NCI-H1930 (cell line): ENCODE measurements around the gene C19orf38.
"Not testable (repeated sequence)": the region's sequence is repeated elsewhere in the genome, so short reads cannot be mapped to it uniquely, and the experiment has no call there.

Source experiments
- DNase-seq, 2 experiments: peaks; one replicate each; lab custom pipeline; 2025; lab: John Stamatoyannopoulos, UW

Gene C19orf38

GRCh38 chr19:10876459-10877240 is 28.4 kb downstream of the C19orf38 start:
- DNase-seq: no peak

DNA sequence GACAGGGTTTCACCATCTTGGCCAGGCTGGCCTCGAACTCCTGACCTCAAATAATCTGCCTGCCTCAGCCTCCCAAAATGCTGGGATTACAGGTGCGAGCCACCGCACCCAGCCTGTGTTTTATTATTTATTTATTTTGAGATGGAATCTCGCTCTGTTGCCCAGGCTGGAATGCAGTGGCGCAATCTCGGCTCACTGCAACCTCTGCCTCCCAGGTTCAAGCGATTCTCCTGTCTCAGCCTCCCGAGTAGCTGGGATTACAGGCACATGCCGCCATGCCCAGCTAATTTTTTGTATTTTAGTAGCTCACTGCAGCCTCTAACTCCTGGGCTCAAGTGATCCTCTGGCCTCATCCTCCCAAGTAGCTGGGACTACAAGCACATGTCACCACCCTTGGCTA is 29.4 kb downstream of the C19orf38 start:
- not testable (repeated sequence) for DNase-seq

DNA sequence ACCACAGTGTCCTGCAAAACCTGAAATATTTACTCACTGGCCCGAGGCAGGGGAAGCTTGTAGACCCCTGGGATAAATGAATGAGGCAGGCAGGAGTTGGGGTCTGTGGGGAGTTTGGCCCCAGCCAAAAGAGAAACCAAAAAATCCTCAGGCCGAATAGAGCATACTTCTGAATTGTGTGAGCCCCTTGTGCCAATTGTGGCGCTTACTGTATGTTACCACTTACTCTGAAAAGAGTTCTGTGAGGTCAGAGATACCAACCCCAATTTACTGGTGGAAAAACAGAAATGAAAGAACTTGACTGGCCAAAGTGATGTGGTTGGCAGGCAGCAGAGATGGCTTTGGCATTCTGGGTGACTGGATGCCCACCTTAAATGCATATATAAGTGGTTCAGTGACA is 30.0 kb downstream of the C19orf38 start:
- DNase-seq: no peak

- DNase-seq: no peak
Measured at GRCh38 chr19:10881403-10882107, 33.3 kb downstream of the C19orf38 start.

DNA sequence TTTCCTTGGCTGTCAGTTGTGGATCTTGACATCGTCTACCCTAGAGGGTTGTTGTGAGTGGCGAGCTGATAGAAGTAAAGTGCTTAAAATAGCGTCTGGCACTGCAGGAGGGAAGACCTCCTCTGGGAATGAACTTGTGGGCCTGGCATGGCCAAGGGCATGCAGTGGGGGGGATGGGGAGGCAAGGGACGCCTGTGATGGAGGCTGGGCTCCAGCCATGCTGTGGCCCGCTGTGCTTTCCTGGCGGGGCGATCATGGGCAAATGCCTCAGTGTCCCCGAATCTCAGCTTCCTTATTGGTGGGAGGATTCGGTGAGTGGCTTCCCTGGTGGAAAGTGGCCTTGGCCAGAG is 33.9 kb downstream of the C19orf38 start:
- no peak for DNase-seq

DNA sequence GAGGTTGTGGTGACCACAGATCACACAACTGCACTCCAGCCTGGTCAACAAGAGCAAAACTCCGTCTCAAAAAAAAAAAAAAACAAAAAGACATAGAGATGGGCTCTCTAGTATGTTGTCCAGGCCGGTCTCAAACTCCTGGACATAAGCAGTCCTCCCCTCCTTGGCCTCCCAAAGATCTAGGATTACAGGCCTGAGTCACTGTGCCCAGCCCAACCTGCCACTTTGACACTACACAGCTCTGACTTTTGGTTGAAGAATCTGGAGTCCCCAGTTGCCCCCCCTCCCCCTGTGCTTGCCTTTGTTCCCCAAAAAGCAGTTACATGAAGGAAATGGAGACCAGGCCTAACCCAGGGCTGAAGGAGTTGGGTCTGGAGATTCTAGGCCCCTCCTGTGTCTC is 36.1 kb downstream of the C19orf38 start:
- DNase-seq: no peak

DNA sequence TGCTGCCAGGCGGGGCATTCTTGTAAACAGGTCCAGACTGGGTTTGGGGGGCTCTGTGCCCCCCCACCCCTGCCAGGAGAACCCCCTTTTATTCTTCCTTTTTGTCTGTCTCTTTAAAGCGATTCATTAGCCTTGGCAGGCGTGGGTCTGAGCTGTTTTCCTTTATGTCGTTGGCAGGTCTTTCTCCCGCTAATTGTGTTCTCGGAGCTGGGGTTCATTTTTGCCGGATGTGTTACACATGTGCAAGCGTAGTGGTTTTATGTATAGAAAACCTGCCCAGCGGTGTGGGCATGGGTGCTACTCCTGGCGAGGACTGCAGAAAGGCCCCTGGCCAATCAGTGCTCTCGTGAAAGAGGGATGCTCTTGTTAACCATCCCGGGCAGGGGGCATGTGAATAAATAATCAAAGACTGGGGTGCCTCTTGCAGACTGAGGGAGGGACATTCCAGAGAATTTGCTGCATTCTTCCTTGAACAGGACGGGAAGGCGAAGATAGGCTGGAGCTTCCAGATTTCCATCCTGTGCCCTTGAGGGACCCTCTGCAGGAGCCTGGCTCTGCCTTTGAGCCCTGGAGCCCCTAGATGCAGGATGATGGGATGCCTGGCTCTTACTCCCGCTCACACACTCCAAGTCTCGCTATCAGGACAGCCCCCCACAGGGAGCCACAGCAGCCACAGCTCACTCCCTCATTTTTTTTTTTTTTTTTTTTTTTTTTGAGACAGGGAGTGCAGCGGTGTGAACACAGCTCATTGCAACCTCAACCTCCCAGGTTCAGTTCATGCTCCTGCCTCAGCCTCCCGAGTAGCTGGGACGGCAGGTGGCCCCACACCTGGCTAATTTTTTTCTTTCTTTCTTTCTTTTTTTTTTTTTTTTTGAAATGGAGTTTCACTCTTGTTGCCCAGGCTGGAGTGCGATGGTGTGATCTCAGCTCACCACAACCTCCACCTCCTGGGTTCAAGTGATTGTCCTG is 37.3 kb downstream of the C19orf38 start:
- DNase-seq: no peak

GRCh38 chr19:10887616-10888367 is 39.6 kb downstream of the C19orf38 start:
- no peak for DNase-seq

- DNase-seq: no peak
Measured at GRCh38 chr19:10888421-10888866, 40.2 kb downstream of the C19orf38 start.

DNA sequence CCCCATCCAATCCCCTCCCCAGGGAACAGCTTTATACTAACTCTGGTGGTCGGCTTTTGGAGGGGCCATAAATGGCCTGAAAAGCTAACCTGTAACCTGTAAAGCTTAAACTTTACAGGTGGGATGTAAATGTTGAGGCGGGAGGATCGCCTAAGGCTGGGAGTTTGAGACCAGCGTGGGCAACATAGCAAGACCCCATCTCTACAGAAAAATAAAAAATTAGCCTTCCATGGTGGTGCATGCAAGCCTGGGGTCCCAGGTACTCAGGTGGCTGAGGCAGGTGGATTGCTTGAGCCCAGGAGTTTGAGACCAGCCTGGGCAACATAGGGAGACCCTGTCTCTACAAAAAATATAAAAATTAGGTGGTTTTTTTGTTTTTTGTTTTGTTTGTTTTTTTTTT is 41.7 kb downstream of the C19orf38 start:
- DNase-seq: no peak

- DNase-seq: no peak
Measured at GRCh38 chr19:10891405-10892086, 43.3 kb downstream of the C19orf38 start.

- no peak for DNase-seq
Measured at GRCh38 chr19:10892256-10892655, 44.0 kb downstream of the C19orf38 start.

GRCh38 chr19:10894911-10895213 is 46.6 kb downstream of the C19orf38 start:
- DNase-seq: no peak

DNA sequence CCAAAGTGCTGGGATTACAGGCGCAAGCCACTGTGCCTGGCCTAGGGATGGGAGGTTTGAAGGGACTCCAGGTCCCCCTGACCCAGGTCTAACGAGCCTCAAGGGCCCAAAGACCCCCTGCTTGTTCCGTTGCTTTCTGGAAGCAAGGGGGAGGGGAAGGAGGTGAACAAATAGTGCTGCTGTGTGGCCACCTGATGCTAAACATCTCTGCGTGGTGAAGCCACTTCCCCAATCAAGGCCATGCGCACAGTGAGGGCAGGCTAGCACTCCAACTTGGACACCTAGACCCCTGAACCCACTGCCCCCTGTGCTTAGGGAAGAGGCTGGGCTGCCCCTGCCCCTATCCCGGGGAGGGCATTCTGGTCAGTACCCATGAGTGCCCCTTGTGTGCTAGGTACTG is 47.1 kb downstream of the C19orf38 start:
- DNase-seq: no peak

GRCh38 chr19:10895920-10896319 is 47.7 kb downstream of the C19orf38 start:
- no peak for DNase-seq

- DNase-seq: no peak
Measured at GRCh38 chr19:10896851-10897526, 48.8 kb downstream of the C19orf38 start.

DNA sequence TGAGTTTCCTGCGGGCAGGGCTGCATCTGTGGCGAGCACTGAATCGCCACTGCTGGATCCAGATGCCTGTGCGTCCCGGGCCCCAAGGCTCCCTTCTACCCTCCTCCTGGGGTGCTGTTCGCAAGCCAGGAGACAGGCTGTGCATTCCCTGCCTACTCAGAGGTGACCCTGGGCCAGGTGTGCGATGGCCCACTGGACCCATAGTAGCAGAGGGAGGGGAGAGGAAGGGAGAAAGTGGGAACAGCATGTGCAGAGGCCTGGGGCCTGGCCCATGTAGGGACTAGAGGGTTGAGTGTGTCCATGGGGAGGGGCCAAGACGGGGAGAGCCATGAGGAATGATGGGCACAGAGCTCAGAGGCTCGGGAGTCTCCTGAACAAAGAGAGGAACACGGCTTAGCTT is 50.4 kb downstream of the C19orf38 start:
- no peak for DNase-seq

DNA sequence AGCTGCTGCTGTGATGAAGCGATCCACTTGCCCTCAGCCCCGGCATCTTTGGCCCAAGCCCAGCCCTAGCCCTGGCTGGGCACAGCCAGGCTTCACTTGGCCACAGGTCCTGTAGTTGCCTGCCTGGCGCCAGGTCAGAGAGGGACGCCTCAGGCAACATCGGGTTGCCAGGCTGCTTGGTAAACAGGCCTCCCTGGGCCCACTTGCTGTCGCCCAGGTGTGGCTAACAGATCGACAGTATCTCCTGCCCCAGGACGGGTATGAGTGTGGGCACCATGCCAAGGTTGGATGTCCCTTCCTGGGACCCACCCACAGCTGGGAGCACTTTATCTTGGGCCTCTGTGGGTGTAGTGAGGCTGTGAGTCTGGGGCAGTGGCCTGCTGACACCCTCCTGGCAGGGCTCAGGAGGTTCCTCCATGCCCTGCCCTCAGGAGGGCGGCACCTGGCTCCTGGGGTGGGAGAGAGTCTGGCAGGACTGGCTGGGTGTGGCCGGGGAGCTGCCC is 51.0 kb downstream of the C19orf38 start:
- no peak for DNase-seq

- no peak for DNase-seq
Measured at GRCh38 chr19:10907925-10908324, 59.7 kb downstream of the C19orf38 start.

- no peak for DNase-seq
Measured at GRCh38 chr19:10908380-10908960, 60.3 kb downstream of the C19orf38 start.
